Measurements from ENCODE around the gene GRPEL2. TPM values are rescaled to one million over a fixed set of nuclear protein-coding genes. Genes with fewer than 3 reads are reported as not detected.

Gene GRPEL2, protein sequence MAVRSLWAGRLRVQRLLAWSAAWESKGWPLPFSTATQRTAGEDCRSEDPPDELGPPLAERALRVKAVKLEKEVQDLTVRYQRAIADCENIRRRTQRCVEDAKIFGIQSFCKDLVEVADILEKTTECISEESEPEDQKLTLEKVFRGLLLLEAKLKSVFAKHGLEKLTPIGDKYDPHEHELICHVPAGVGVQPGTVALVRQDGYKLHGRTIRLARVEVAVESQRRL
- 10.9 and 12.6 TPM in 2 replicates for total RNA-seq

DNA sequence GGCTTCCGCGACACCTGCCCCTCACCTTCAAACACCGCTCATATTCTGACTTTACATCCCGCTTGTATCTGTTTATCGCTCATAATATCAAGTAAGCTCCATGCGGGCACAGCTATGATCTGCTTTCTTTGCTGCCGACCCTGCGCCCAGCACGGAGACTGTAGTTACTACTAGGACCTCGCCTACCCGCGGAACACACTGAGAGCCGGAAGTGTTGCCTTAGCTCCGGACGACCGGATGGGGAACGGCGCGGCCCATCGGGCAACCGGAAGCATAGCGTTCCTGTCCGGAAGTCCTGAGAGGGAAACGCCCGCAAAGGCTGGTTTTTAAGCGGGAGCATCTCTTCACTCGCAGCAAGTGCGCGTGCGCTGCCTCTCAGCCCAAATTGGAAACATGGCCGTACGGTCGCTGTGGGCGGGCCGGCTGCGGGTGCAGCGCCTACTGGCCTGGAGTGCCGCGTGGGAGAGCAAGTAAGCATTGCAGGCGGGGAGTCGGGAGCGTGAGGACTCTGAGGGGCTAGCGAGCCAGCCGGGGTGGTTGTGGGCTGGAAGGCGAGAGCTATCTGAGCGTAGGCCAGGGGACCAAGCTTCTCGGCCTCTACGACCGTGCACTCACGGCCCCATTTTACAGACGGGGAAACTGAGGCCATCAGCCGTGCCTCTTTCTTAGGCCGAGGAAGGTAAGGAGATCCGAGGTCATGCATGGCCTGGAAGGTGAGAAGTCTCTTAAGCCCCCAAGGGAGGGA is at the start of gene GRPEL2:
GRPEL2 (plus strand) TSS at position 353 of the 745 bp plus-strand sequence; CDS start at position 394, 41 bp downstream.

DNA sequence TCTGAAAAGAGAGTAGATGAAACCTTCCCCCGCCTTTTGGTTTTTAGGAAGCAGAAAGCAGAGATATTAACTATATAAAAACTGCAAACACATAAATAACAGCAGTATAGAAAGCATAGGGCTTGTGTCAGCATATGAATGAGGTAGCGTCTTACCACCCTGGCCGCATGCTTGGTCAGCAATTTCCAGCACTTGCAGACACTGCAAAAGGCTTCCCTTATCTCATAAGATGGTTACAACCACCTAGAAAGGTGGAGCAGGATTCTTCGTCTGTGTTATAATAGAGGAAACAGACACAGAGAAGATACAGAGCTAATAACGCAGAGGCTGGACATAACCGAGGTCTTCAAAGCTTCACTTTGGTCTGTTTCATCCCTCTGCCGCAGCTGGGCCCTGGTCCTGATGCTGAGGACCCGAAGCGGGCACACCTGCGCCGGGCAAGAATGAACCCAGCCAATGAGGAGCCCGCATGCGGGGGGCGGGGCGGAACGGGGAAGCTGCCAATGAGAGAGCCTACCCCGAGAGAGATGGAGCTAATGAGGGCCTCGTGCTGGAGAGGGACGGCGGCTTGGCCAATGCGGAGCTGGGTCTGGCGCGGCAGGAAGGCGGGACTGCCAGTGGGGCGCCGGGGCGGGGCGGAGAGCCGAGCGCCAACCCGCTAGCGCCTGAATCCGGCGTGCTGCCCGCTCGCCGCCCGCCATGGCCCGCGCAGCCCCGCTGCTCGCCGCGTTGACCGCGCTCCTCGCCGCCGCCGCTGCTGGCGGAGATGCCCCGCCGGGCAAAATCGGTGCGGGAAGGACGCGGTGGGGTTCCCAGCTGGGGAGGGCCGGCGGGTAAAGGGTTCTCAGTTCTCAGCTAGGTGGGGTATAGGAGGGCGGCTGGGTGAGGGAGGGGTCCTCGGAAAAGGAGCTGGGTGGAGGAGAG is 12.3 kb downstream of the GRPEL2 start, which contains the start of gene PCYOX1L:
PCYOX1L (plus strand) TSS at position 677 of the 924 bp plus-strand sequence; CDS start at position 700, 23 bp downstream.

DNA sequence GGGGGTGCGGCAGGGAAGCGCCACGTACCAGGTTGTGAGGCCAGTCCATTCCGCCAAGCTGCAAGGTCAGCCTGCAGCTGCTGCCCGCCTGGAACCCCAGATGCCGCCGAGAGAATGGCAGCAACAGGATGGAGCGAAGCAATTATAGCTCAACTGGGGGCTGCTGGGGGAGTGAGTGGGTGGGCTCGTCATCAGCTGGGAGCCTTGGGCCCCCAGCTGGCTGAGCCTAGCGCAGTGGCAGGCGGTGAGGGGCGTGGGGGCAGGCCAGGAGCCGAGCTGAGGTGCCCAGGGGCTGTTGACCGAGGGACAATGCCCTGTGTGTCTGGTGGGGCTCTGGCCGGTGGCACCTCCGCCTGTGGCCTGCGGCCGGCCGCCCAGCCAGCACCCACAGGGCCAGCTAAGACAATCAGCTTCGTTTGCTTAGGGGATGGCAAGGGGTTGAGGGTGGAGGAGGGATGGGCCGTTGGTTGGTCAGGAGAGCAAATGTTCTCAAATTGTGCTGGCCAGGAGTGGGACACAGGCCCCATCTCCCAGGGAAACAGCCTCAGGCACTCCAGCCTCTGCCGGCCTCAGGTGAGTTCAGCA is 34.0 kb downstream of the GRPEL2 start, which contains the start of gene IL17B:
IL17B (minus strand) TSS at position 116 of the 585 bp plus-strand sequence; CDS start at position 49, 67 bp downstream.

Other genes starting within 250 kb of the GRPEL2 start
- gene ABLIM3, start 204.0 kb upstream of the GRPEL2 start, total RNA-seq: 63.9 and 64.7 TPM in 2 replicates
- 11.8 and 12.2 TPM in 2 replicates for gene AFAP1L1, start 73.6 kb upstream of the GRPEL2 start, total RNA-seq
- gene PCYOX1L, start 12.5 kb downstream of the GRPEL2 start, total RNA-seq: 11.7 and 13.1 TPM in 2 replicates
- gene IL17B, start 33.8 kb downstream of the GRPEL2 start, total RNA-seq: not detected in 2 replicates
- gene CSNK1A1, start 205.9 kb downstream of the GRPEL2 start, total RNA-seq: 192 and 204 TPM in 2 replicates
- 0.34 and 0.45 TPM in 2 replicates for gene ARHGEF37, start 236.0 kb downstream of the GRPEL2 start, total RNA-seq